Putamen (tissue), 1 donor: ENCODE results near the gene ADORA2B.
"Not testable (repeated sequence)": the region's sequence is repeated elsewhere in the genome, so short reads cannot be mapped to it uniquely, and the experiment has no call there.

Experiments
- DNase-seq: peaks from one replicate; pipeline ENCODE4 v3.0.0-alpha.2; 2016; ENCODE audit warnings: low spot score

Gene ADORA2B

DNA sequence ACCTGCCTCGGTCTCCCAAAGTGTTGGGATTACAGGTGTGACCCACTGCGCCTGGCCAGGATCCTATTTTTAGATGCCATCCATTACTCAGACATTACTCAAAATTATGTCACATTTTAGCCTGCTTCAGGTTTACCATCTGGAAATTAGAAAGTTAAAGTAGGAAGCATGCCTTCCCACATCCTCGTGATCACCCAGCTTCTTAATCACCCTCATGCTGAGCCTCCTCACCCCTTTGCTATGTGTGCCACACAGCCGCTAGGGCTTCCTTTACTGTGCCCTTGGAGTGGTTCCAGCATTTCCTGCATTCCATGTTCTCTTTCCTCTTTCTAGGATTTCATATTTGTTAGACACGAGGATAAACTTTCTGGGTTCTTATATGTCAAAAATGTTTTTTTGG is 9.3 kb downstream of the ADORA2B start:
- DNase-seq, result no peak

- no peak for DNase-seq
Observed at GRCh38 chr17:15955793-15956541, 11.0 kb downstream of the ADORA2B start.

DNA sequence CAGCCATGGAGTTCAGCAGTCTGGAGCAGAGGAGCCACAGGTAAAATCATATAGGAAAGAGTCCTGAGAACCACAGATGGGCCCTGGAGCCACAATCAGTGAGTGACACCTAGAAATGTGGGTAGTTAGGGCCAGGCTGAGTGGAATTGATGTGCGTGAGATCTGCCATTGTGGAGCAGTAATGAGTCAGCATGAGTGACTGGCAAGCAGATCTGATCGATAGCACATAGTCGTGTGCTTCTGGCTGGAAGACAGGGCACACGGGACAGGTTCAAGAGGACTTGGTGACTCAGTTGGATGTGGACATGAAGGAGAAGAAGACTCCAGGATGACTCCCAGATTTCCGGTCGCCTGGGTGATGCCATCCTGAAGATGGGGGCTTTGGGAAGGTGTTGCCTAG is 12.3 kb downstream of the ADORA2B start:
- no peak for DNase-seq

- no peak for DNase-seq
Observed at GRCh38 chr17:15957608-15958307, 12.8 kb downstream of the ADORA2B start.

- DNase-seq, result no peak
Observed at GRCh38 chr17:15958484-15958854, 13.5 kb downstream of the ADORA2B start.

DNA sequence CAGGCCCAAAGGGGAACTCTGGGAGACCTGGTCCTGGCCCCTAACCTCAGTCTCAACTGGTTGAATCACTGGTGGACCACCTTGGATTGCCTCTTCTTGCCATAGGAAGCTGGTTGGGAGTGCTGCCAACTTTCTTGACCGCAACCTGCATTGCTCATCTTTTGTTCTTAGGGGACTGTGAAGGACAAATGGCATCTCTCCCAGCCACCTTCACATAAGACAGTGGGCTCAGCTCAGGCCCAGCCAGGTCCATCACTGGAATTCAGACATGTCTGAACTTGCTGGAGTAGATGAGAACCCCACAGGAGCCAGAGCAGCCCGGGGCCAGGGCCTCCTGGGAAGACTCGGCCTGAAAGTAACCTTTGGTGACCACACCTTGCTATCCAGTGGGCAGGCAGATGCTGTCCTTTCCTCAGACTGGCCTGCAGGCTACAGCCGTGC is 18.8 kb downstream of the ADORA2B start:
- no peak for DNase-seq

GRCh38 chr17:15965528-15965927 is 20.6 kb downstream of the ADORA2B start:
- no peak for DNase-seq

- peak; percentile 63 for DNase-seq
Observed at GRCh38 chr17:15966183-15966878, 21.4 kb downstream of the ADORA2B start.

DNA sequence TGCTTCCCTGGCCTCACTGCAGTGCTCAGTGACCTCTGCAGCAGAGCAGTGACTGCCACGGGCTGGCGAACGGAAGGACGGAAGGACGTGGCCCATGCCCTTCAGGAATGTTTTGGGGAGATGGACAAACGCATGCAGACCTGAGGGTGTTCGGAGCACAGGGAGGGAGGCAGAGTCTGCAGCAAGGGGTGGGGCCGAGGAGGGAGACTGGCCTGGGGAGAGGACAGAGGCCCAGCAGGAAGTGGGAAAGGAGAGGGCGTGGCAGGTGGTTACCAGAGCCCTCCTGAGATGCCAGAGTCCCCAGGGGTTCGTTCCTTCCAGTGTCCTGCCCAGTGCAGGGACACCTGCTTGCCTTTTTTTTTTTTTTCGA is 21.9 kb downstream of the ADORA2B start:
- no peak for DNase-seq

DNA sequence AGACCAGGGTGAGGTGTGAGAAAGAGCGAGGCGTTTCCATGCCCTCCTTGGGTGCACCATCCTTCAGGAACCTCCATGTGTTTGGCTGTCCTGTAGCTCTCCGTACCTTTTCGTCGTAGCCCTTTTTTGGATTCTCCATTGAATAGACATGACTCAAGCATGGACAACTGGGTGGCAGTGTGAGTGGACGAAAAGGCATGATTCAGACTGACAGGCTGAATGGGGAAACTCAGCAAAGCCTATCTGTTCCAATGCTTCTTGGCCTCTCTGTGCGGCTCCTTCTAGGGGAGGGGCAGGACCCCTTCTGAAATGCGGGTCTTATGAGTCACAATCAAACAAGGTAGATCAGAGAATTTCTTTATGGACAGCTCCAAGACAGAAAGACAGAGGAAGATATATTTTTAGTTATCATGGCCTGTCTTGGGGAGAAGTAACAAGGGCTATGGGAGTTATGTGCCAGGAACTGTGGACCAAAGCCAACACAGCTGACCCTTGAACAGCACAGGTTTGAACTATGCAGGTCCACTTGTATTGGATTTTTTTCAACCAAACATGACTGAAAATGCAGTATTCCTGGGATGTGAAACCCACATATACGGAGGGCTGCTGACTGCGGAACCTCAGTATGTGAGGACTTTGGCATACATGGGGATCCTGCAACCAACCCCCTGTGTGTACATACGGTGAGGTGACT is 22.9 kb downstream of the ADORA2B start:
- DNase-seq, result no peak

DNA sequence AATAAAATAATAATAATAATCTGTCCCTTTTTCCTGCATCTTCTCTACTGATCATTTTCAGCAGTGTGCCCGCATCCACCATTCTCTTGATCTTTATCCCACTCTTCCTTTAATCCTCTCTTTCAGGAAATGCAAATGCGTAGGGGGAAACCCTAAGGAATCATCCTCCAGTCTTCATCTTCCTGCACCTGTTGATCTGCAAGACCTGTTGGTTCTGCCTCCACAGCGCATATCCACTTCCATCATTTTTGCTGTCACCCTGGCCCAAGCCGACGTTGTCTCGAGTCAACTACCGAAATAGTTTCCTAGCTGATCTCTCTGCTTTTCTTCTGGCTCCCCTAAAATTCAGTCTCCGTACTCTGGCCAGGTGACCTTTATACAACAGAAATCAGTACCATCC is 24.5 kb downstream of the ADORA2B start:
- no peak for DNase-seq

GRCh38 chr17:15970500-15970899 is 25.6 kb downstream of the ADORA2B start:
- DNase-seq, result no peak

DNA sequence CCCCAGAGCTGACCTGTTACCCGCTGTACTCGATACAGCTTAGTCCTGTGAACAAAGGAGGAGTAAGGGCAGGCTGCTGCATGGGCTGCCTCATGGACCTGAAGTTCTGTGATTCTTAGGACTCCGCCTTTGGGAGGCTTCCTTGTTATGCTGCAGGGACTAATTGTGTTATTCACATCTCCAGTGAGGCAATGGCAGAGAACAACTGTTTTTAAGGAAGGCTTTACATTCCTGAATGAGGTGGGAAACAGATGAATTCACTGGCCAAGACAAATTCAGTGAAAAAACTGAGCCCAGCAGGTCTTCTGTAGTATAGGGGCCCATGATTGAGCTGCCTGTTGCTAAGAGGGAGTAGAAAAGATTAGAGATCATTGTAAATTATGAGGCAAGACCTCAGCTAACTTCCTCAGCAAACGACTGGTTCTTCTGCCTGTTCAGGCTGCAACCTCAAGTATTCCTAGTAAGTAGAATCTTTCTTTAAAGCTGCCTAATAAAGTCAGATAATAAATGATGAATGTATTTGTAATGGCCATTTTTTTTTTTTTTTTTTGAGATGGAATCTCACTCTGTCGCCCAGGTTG is 26.3 kb downstream of the ADORA2B start:
- no peak for DNase-seq

DNA sequence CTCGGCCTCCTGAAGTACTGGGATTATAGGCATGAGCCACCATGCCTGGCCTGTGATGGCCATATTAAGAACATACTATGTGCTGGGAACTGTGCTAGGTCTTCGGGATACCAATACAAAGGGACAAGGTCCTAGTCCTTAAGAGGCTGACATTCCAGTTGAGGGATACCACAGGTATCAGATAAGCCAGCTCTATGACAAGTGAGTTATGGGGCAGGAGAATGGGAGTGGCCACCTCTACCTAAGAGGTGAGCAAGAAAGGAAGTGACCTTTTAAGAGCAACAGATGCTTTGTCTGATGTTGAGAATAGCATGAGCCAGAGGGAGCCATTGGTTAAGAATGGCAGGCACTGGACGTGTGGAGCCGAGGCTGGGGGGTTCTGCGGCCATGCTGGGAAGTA is 27.0 kb downstream of the ADORA2B start:
- no peak for DNase-seq

- no peak for DNase-seq
Observed at GRCh38 chr17:15972497-15972951, 27.6 kb downstream of the ADORA2B start.

DNA sequence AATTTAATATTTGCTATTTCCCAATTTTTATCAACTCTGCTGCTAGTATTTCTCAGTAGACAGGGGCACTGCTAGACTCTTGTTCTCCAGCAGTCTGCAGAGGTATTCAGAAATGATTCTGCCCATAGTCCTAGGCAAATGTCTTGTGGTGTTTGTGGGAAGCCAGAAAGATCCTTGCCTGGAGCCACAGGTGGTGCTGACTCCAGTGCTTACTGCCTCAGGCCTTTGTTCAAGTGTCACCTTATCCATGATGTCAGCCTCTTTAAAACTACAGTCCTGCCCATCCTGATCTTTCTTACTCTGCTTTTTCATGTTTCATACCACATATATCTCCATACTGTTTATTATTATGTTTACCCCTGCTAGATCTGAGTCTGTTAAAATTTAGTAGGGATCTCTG is 28.1 kb downstream of the ADORA2B start:
- DNase-seq, result no peak

- DNase-seq, result no peak
Observed at GRCh38 chr17:15973834-15974233, 28.9 kb downstream of the ADORA2B start.

DNA sequence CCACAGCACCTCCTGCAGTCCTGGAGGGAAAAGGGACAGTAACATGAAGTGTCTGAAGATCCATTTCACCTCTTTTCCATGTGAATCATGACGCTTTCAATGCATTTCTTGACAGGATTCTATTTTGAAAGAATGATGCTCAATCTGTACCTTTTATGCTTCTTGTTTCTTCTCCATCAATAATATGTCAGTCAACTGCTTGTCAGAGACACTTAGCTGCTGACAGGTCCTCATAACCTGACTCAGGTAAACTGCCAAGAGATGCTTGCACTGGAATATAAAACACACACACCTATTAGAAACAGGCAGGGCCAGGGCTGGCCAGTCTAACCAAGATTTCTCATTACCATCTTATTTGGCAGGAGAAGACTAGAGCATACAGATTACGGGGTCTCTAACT is 33.0 kb downstream of the ADORA2B start:
- DNase-seq, result no peak

DNA sequence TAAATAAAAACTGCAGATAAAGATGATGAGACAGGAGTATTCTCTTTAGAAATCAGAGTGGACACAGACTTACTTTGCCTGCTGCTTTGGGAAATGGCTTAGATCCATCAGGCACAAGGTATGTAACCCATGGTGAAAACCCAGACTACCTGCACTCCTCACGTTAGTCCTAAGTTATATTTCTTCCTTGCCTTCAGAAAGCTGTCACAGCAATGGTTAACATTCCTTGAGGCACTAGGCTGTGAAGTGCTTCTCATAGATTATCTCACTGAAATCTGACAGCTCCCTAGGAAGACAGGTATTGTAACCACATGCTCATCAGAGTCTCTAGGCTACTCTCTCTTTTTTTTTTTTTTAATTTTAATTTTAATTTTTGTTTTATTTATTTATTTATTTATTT is 33.7 kb downstream of the ADORA2B start:
- no peak for DNase-seq

DNA sequence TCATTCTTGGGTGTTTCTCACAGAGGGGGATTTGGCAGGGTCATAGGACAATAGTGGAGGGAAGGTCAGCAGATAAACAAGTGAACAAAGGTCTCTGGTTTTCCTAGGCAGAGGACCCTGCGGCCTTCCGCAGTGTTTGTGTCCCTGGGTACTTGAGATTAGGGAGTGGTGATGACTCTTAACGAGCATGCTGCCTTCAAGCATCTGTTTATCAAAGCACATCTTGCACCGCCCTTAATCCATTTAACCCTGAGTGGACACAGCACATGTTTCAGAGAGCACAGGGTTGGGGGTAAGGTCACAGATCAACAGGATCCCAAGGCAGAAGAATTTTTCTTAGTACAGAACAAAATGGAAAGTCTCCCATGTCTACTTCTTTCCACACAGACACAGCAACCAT is 34.1 kb downstream of the ADORA2B start:
- DNase-seq, result not testable (repeated sequence)

DNA sequence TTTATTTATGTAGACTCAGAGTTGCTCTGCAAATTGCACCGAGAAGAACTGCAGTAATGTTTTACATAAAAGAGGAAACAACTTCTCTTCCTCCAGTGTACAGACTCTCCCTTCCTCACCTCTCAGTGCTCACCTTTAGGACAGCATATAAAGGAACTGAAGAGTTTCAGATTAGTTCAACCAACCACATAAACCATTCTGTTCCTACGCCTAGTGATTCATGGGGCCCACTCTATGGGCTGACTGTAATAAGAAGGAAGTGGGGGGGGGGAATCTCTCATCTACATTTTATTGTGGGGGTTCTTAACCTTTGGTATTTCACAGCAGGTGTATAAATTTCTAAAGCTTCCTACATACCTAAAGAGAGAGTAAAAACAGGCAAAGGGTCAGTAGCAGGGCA is 36.3 kb downstream of the ADORA2B start:
- DNase-seq, result no peak
